Measurements from ENCODE around the gene SPTBN1.
A peak's percentile ranks its signal among the peaks of the same experiment; 100 is the strongest.
"Not testable (repeated sequence)": the region's sequence is repeated elsewhere in the genome, so short reads cannot be mapped to it uniquely, and the experiment has no call there.

SPTBN1 gene

GRCh38 chr2:54508541-54508940 lies 52.4 kb downstream of the SPTBN1 start:
- no peak for DNase-seq

GRCh38 chr2:54509043-54509442 lies 52.9 kb downstream of the SPTBN1 start:
- DNase-seq = not testable (repeated sequence)

- no peak for DNase-seq
These were observed 54.8 kb downstream of the SPTBN1 start for GRCh38 chr2:54510916-54511315.

- DNase-seq = no peak
These were observed 56.1 kb downstream of the SPTBN1 start for GRCh38 chr2:54512183-54512582.

- no peak for DNase-seq
These were observed 56.7 kb downstream of the SPTBN1 start for GRCh38 chr2:54512663-54513362.

- no peak for DNase-seq
These were observed 57.2 kb downstream of the SPTBN1 start for GRCh38 chr2:54513363-54513715.

GRCh38 chr2:54514822-54515569 lies 58.9 kb downstream of the SPTBN1 start:
- DNase-seq = no peak

- DNase-seq = no peak
These were observed 60.7 kb downstream of the SPTBN1 start for GRCh38 chr2:54516842-54517241.

GRCh38 chr2:54518016-54518415 lies 61.9 kb downstream of the SPTBN1 start:
- DNase-seq = not testable (repeated sequence)

- no peak for DNase-seq
These were observed 62.3 kb downstream of the SPTBN1 start for GRCh38 chr2:54518430-54518829.

GRCh38 chr2:54519841-54520459 lies 63.8 kb downstream of the SPTBN1 start:
- DNase-seq = no peak

- DNase-seq = no peak
These were observed 64.6 kb downstream of the SPTBN1 start for GRCh38 chr2:54520687-54521086.

- peak; percentile 75 to 84 for DNase-seq
These were observed 66.6 kb downstream of the SPTBN1 start for GRCh38 chr2:54522624-54523281.

- no peak for DNase-seq
These were observed 67.3 kb downstream of the SPTBN1 start for GRCh38 chr2:54523324-54523959.

GRCh38 chr2:54524226-54524991 lies 68.3 kb downstream of the SPTBN1 start:
- DNase-seq = peak; percentile 13 to 33

GRCh38 chr2:54525321-54525720 lies 69.2 kb downstream of the SPTBN1 start:
- no peak for DNase-seq

- no peak for DNase-seq
These were observed 70.2 kb downstream of the SPTBN1 start for GRCh38 chr2:54526226-54526879.

GRCh38 chr2:54528311-54528955 lies 72.3 kb downstream of the SPTBN1 start:
- no peak for DNase-seq

GRCh38 chr2:54529518-54529917 lies 73.4 kb downstream of the SPTBN1 start:
- DNase-seq = not testable (repeated sequence)

GRCh38 chr2:54529935-54530334 lies 73.8 kb downstream of the SPTBN1 start:
- DNase-seq = no peak

GRCh38 chr2:54531558-54531957 lies 75.4 kb downstream of the SPTBN1 start:
- DNase-seq = no peak
